ENCODE measurements around the gene CEACAM4. TPM values are rescaled to one million over a fixed set of nuclear protein-coding genes. Genes with fewer than 3 reads are reported as not detected.

Gene CEACAM4
- total RNA-seq, 1 experiment from 2014 or later = not detected

- CTCF ChIA-PET = no interaction called here
- Histone ChIP-seq H3K27me3 (ENCODE audit: control insufficient read depth, insufficient read depth, low read length) (no peaks in the 10 kb centered on the region; the same call in 1 of the 2 replicates), H3K36me3 (ENCODE audit: control insufficient read depth, insufficient read depth, low read length) (no peaks in the 10 kb centered on the region), H3K27ac (ENCODE audit: low read length) (no peak overlapping the region), H3K4me1 (ENCODE audit: control insufficient read depth, insufficient read depth, low read length) (no peaks in the 10 kb centered on the region), H3K4me3 (ENCODE audit: low read depth in 2 of 2, low read length in 2 of 2) (no peak overlapping the region), H3K9me3 (ENCODE audit: control insufficient read depth, insufficient read depth, low read depth, low read length) (no peaks in the 10 kb centered on the region)
- TF ChIP-seq CTCF (IDR thresholded peaks at IDR 0.05) = no peak
- no peak for TF ChIP-seq REST (IDR thresholded peaks at IDR 0.05; ENCODE audit: insufficient read depth in 1 of 2, low read depth in 2 of 2, low read length in 1 of 2)
- TF ChIP-seq SIN3A (IDR thresholded peaks at IDR 0.05; ENCODE audit: borderline replicate concordance, insufficient read depth, low read depth, low read length) = no peak
- no peak for TF ChIP-seq TCF7L2 (IDR thresholded peaks at IDR 0.05; ENCODE audit: low read depth, low read length)
- TF ChIP-seq POLR2AphosphoS5 (IDR thresholded peaks at IDR 0.05; ENCODE audit: low read depth, low read length) = no peak
- intact Hi-C loops (cut with micrococcal nuclease; ENCODE audit: unreplicated experiment) = no loop called here
- ATAC-seq (no peak), DNase-seq (ENCODE audit: low read depth, low spot score) (no peak)
- POLR2A ChIA-PET = no interaction called here
- in situ Hi-C loops (cut with HindIII; ENCODE audit: low pct_unique_long_range_greater_than_20kb, low sequenced_read_pairs) = no loop called here
- no TSS peak for BruUV-seq (replicated peaks)
Observed at GRCh38 chr19:41621226-41621625, 5.6 kb downstream of the CEACAM4 start.

DNA sequence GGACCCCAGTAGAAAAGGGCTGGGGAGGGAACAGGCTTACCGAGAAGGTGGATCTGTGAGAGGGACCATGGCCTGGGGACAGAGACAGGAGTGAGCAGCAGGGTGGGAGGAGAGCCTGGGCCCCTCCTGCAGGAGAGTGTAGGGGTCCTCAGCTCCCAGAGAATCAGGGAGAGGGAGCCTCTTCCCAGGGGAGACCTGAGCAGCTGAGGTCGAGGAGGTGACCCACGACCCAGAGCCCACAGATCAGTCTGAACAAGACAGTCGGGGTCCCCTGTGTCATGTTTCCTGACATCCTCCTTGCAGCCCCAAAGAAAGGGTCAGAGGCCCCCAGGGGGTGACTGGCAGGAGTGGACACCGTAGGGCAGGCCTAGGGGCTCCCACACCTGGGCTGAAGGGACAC is 6.7 kb downstream of the CEACAM4 start:
- TF ChIP-seq TCF7L2 (IDR thresholded peaks at IDR 0.05; ENCODE audit: low read depth, low read length) = no peak
- TF ChIP-seq POLR2AphosphoS5 (IDR thresholded peaks at IDR 0.05; ENCODE audit: low read depth, low read length) = no peak
- no peak for TF ChIP-seq SIN3A (IDR thresholded peaks at IDR 0.05; ENCODE audit: borderline replicate concordance, insufficient read depth, low read depth, low read length)
- TF ChIP-seq CTCF (IDR thresholded peaks at IDR 0.05) = no peak
- TF ChIP-seq REST (IDR thresholded peaks at IDR 0.05; ENCODE audit: insufficient read depth in 1 of 2, low read depth in 2 of 2, low read length in 1 of 2) = no peak
- in situ Hi-C loops (cut with HindIII; ENCODE audit: low pct_unique_long_range_greater_than_20kb, low sequenced_read_pairs) = no loop called here
- H3K4me1 ChIP-seq (ENCODE audit: control insufficient read depth, insufficient read depth, low read length) = no peaks in the 10 kb centered on the region
- intact Hi-C loops (cut with micrococcal nuclease; ENCODE audit: unreplicated experiment) = no loop called here
- POLR2A ChIA-PET = no interaction called here
- no peaks in the 10 kb centered on the region for H3K9me3 ChIP-seq (ENCODE audit: control insufficient read depth, insufficient read depth, low read depth, low read length)
- no TSS peak for BruUV-seq (replicated peaks)
- H3K27ac ChIP-seq (ENCODE audit: low read length) = no peak overlapping the region
- H3K4me3 ChIP-seq (ENCODE audit: low read depth in 2 of 2, low read length in 2 of 2) = no peak overlapping the region
- no peaks in the 10 kb centered on the region for H3K36me3 ChIP-seq (ENCODE audit: control insufficient read depth, insufficient read depth, low read length)
- no peaks in the 10 kb centered on the region; the same call in 1 of the 2 replicates for H3K27me3 ChIP-seq (ENCODE audit: control insufficient read depth, insufficient read depth, low read length)
- CTCF ChIA-PET = no interaction called here
- DNase-seq (ENCODE audit: low read depth, low spot score) = no peak
- no peak for ATAC-seq

All from Panc1 (cell line).